Cardiac muscle cell (in vitro differentiated cells and primary cell): ENCODE results near the gene MSANTD2. TPM values are rescaled to one million over a fixed set of nuclear protein-coding genes. Genes with fewer than 3 reads are reported as not detected.

Experiments
- DNase-seq, 2 donors: peaks; one replicate each; pipeline versions ENCODE4 v3.0.0 to v3.0.0-alpha.2; 2010 to 2017; ENCODE audit warnings: low read depth in 1 of 2, low spot score in 1 of 2
- H3K27ac ChIP-seq: fragments of 200-600 bp; sonication (generic); 2 replicates; pipeline ENCODE4 v1.5.1; 2016
- H3K27me3 ChIP-seq: fragments of 200-600 bp; sonication (generic); 2 replicates; pipeline ENCODE4 v1.6.0; 2016; ENCODE audit warnings: control low read depth
- H3K36me3 ChIP-seq: fragments of 200-600 bp; sonication (generic); 2 replicates; pipeline ENCODE4 v1.5.1; 2016; ENCODE audit warnings: control low read depth
- H3K4me1 ChIP-seq: fragments of 200-600 bp; sonication (generic); 2 replicates; pipeline ENCODE4 v1.8.1; 2017; ENCODE audit warnings: low read depth, mild to moderate bottlenecking, mixed run types
- H3K4me3 ChIP-seq: fragments of 200-600 bp; sonication (generic); 2 replicates; pipeline ENCODE4 v1.5.1; 2016; ENCODE audit warnings: mild to moderate bottlenecking
- H3K9me3 ChIP-seq: fragments of 200-600 bp; sonication (generic); 2 replicates; pipeline ENCODE4 v1.5.1; 2017; ENCODE audit warnings: low read depth, mild to moderate bottlenecking, control low read depth
- polyA plus RNA-seq: library from polyadenylated mRNA; unstranded; fragments of >200 nt; fragmentation: Nextera tagmentation; extraction: Ambion mirVana; gene quantifications from 2 replicates; pipeline ENCODE4 v1.2.1, GENCODE V29; 2016
- total RNA-seq: library from RNA; depleted of rRNA; stranded (reverse); fragments of >200 nt; gene quantifications from 2 replicates; pipeline ENCODE4 v1.2.3, GENCODE V29; 2016
- TF ChIP-seq, protein P1 (sequence below): IDR thresholded peaks from 2 replicates; pipeline ENCODE4 v1.5.1; 2012; ENCODE audit warnings: low read depth, mild to moderate bottlenecking, low read length

The MSANTD2 gene
- total and polyA plus RNA-seq, 2 experiments from 2014 or later: 7.8 to 18.0 TPM

DNA sequence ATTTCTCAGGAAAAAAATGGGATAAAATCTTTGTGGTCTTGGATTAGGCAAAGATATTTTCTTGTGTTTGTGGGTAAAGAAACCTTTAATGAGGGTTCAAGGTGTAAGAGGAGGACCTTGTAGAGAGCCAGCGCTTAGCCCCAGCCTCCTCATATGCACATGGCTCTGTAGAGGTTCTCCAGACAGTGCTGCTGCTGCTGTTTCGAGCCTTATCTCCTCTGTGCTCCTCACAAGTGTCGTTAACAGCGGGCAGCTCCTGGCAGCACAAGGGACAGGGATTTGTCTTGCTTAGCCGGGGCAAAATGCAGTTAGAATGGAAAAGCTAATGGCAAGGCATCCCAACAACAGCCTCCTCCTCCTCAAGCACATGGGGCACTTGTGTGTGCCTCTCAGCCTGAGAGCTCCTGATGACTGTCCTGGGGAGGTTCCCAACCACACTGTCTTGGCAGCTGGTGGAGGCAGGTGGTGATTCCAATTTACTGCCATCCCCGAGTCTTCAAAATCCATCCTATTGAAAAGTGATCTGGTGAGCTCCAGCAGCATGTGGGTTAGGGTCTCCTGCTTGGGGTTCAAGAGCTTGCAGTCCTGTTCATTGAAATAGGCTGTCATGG is 7.6 kb upstream of the MSANTD2 start:
- Histone ChIP-seq H3K9me3 (no peaks in the 10 kb centered on the region), H3K27me3 (no peaks in the 10 kb centered on the region), H3K27ac (no peak overlapping the region), H3K4me1 (no peaks in the 10 kb centered on the region), H3K4me3 (no peak overlapping the region), H3K36me3 (no peaks in the 10 kb centered on the region)
- DNase-seq: peak in 1 of 2 donors; percentile 9
- TF ChIP-seq, protein P1, sequence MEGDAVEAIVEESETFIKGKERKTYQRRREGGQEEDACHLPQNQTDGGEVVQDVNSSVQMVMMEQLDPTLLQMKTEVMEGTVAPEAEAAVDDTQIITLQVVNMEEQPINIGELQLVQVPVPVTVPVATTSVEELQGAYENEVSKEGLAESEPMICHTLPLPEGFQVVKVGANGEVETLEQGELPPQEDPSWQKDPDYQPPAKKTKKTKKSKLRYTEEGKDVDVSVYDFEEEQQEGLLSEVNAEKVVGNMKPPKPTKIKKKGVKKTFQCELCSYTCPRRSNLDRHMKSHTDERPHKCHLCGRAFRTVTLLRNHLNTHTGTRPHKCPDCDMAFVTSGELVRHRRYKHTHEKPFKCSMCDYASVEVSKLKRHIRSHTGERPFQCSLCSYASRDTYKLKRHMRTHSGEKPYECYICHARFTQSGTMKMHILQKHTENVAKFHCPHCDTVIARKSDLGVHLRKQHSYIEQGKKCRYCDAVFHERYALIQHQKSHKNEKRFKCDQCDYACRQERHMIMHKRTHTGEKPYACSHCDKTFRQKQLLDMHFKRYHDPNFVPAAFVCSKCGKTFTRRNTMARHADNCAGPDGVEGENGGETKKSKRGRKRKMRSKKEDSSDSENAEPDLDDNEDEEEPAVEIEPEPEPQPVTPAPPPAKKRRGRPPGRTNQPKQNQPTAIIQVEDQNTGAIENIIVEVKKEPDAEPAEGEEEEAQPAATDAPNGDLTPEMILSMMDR: no peak

DNA sequence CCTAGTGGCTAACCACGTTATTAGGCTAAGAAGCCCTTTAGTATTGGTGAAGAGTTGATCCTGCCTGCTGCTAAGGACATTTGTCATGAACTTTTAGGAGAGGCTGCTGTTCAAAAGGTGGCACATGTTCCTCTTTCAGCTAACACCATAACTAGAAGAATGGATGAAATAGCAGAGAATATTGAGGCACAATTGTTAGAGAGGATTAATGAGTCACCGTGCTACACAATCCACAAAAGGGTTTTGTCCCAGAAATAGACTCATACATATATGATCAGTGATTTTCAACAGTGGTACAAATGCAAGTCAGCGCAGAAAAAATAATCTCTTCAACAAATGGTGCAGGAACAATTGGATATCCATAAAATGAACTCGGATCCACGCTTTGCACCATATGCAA is 7.0 kb upstream of the MSANTD2 start:
- TF ChIP-seq, protein P1: no peak
- no peak overlapping the region for H3K27ac ChIP-seq
- no peaks in the 10 kb centered on the region for H3K36me3 ChIP-seq
- no peak for DNase-seq
- no peak overlapping the region for H3K4me3 ChIP-seq
- H3K4me1 ChIP-seq: no peaks in the 10 kb centered on the region
- no peaks in the 10 kb centered on the region for H3K27me3 ChIP-seq
- H3K9me3 ChIP-seq: no peaks in the 10 kb centered on the region

DNA sequence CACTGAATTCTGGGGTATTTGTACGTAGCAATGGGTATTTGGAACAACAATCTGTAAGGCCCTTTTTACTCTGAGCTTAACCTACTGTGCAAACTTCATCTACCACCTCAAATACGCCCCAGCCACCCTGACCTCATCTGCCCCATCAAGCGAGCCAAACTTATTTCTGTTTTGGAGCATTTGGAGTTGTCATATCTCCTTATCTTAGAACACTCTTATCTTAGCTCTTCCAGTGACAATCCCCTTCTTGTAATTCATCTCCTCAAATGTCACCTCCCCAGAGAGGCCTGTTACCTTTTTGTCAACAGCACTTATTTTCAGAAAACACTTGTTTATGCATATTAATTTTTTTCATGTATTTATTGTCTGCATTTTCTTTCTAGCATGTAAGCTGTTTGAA is 4.7 kb upstream of the MSANTD2 start:
- no peaks in the 10 kb centered on the region for H3K9me3 ChIP-seq
- DNase-seq: no peak
- no peak overlapping the region for H3K27ac ChIP-seq
- no peak overlapping the region for H3K4me3 ChIP-seq
- no peaks in the 10 kb centered on the region for H3K27me3 ChIP-seq
- TF ChIP-seq, protein P1: no peak
- no peaks in the 10 kb centered on the region for H3K4me1 ChIP-seq
- no peaks in the 10 kb centered on the region for H3K36me3 ChIP-seq

DNA sequence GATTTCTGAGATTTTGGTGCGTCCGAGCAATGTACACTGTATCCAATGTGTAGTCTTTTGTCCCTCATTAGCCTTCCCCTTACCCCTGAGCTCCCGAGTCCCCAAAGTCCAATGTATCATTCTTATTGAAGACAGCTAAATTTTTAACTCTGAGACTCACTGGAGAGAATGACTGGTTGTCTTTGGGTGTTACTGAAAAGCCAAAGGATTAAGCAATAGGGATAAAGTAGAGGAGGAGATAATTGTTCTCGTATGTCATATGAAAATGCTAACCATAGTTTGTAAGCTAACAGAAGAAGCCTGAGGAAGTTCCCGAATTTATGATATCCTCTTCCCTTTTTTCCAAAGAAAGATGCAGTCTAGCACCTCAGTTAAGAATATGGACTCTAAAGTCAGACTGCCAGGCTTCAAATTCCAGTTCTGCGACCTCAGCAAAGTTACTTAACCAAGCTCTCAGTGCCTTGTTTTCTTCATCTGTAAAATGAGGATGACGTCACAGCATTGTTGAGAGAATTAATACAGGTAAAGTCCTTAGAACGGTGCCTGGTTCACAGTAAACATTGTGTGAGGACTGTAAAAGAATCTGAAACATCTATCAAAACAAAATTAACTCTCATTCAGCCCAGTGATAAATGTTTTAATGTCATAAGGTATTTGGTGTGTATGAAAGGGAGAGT is 1.6 kb upstream of the MSANTD2 start:
- DNase-seq: peak in 1 of 2 donors; percentile 34
- TF ChIP-seq, protein P1: no peak
- no peaks in the 10 kb centered on the region for H3K27me3 ChIP-seq

DNA sequence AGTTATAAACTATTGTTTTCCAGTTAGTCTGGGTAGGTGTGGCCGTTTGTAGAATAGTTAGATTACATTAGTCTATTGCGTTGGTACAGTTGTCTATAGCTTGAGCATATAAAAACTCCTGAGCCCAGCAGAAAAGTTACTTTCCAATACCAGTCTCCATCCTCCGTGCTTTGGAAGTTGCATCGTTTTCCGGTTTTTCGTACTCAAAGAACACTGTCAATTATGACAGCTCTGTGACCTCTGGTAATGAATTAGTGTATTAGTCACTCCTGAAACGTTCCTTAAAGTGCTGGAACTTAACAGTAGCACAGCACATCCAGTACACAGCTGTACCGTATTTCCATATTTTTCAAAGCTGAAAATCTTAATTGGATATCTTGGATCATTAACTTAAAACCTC is 808 bp upstream of the MSANTD2 start:
- H3K4me3 ChIP-seq: peak overlapping the region; percentile 88
- TF ChIP-seq, protein P1: no peak
- peaks cover 18% of the 10 kb centered on the region for H3K4me1 ChIP-seq
- H3K36me3 ChIP-seq: no peaks in the 10 kb centered on the region
- peak in 1 of 2 donors; percentile 62 for DNase-seq
- H3K27me3 ChIP-seq: no peaks in the 10 kb centered on the region
- H3K27ac ChIP-seq: peak overlapping the region; percentile 93
- H3K9me3 ChIP-seq: no peaks in the 10 kb centered on the region

More for the DNA sequence above, 1.6 kb upstream of the MSANTD2 start:
- no peaks in the 10 kb centered on the region for H3K9me3 ChIP-seq
- no peak overlapping the region for H3K4me3 ChIP-seq
- H3K36me3 ChIP-seq: no peaks in the 10 kb centered on the region
- peaks cover 18% of the 10 kb centered on the region for H3K4me1 ChIP-seq
- H3K27ac ChIP-seq: no peak overlapping the region
